ENCODE measurements around the gene NUP93. TPM values are rescaled to one million over a fixed set of nuclear protein-coding genes. Genes with fewer than 3 reads are reported as not detected.

The NUP93 gene
- total RNA-seq, 4 donors from 2014 or later: 21.6 to 55.5 (median 37.7) TPM

- no peak for TF ChIP-seq CTCF (IDR thresholded peaks at IDR 0.05)
- no peak for ATAC-seq (ENCODE audit: low FRiP score)
- DNase-seq (ENCODE audit: low spot score): no peak
These were observed 166.3 kb downstream of the NUP93 start for GRCh38 chr16:56896244-56896643.

- no peak for TF ChIP-seq CTCF (IDR thresholded peaks at IDR 0.05)
- no peak for DNase-seq (ENCODE audit: low spot score)
- ATAC-seq (ENCODE audit: low FRiP score): no peak
These were observed 167.3 kb downstream of the NUP93 start for GRCh38 chr16:56897026-56897799.

GRCh38 chr16:56898847-56899246, 168.9 kb downstream of the NUP93 start:
- DNase-seq (ENCODE audit: low spot score): no peak
- no peak for ATAC-seq (ENCODE audit: low FRiP score)
- no peak for TF ChIP-seq CTCF (IDR thresholded peaks at IDR 0.05)

Small RNA genes lying within 50 kb of the gene (small RNA-seq; reads per million reads assigned to genes)
- gene MIR138-2: not detected

Other genes starting within 250 kb of the NUP93 start
- 10 to 100 TPM; 21.9 to 51.9 (median 37.5) TPM for gene BBS2, start 210.1 kb upstream of the NUP93 start, total RNA-seq
- not detected for gene MT4, start 165.1 kb upstream of the NUP93 start, total RNA-seq
- not detected for gene MT3, start 140.6 kb upstream of the NUP93 start, total RNA-seq
- gene MT2A, start 121.5 kb upstream of the NUP93 start, total RNA-seq: 1,000 to 10,000 TPM in 2 of 4 donors, 100 to 1,000 TPM in 2; 301 to 1,668 (median 935) TPM
- gene MT1E, start 104.3 kb upstream of the NUP93 start, total RNA-seq: 1,000 to 10,000 TPM in 2 of 4 donors, 100 to 1,000 TPM in 2; 386 to 3,925 (median 1,028) TPM
- gene MT1M, start 97.5 kb upstream of the NUP93 start, total RNA-seq: 100 to 1,000 TPM in 2 of 4 donors, 10 to 100 TPM in 2; 43.1 to 339 (median 186) TPM
- 1,000 to 10,000 TPM in 1 of 4 donors, 100 to 1,000 TPM in 2, 10 to 100 TPM in 1; 88.4 to 1,854 (median 643) TPM for gene MT1A, start 91.5 kb upstream of the NUP93 start, total RNA-seq
- not detected for gene MT1B, start 78.2 kb upstream of the NUP93 start, total RNA-seq
- gene MT1F, start 72.2 kb upstream of the NUP93 start, total RNA-seq: 100 to 1,000 TPM in 1 of 4 donors, 10 to 100 TPM in 2, 1 to 10 TPM in 1; 9.8 to 199 (median 43.6) TPM
- 1,000 to 10,000 TPM in 1 of 4 donors, 100 to 1,000 TPM in 1, 10 to 100 TPM in 2; 31.4 to 1,270 (median 197) TPM for gene MT1G, start 62.1 kb upstream of the NUP93 start, total RNA-seq
- 10 to 100 TPM in 2 of 4 donors, not detected in 2; 11.9 to 23.3 TPM for gene MT1H, start 60.3 kb upstream of the NUP93 start, total RNA-seq
- 1,000 to 10,000 TPM; 1,336 to 3,452 (median 1,838) TPM for gene MT1X, start 47.7 kb upstream of the NUP93 start, total RNA-seq
- not detected for gene SLC12A3, start 135.1 kb downstream of the NUP93 start, total RNA-seq
- 100 to 1,000 TPM; 151 to 170 (median 162) TPM for gene HERPUD1, start 202.0 kb downstream of the NUP93 start, total RNA-seq
- gene CETP, start 231.8 kb downstream of the NUP93 start, total RNA-seq: 10 to 100 TPM in 1 of 4 donors, 1 to 10 TPM in 2, under 1 TPM in 1; 0.84 to 61.5 (median 5.9) TPM